NCI-H1105 treated with DMSO at 0.1 percent for 48 hours (cell line): ENCODE results near the gene ARPC2.

Experiments used
- DNase-seq: peaks from one replicate; lab custom pipeline; 2025; lab: John Stamatoyannopoulos, UW

ARPC2 gene

DNA sequence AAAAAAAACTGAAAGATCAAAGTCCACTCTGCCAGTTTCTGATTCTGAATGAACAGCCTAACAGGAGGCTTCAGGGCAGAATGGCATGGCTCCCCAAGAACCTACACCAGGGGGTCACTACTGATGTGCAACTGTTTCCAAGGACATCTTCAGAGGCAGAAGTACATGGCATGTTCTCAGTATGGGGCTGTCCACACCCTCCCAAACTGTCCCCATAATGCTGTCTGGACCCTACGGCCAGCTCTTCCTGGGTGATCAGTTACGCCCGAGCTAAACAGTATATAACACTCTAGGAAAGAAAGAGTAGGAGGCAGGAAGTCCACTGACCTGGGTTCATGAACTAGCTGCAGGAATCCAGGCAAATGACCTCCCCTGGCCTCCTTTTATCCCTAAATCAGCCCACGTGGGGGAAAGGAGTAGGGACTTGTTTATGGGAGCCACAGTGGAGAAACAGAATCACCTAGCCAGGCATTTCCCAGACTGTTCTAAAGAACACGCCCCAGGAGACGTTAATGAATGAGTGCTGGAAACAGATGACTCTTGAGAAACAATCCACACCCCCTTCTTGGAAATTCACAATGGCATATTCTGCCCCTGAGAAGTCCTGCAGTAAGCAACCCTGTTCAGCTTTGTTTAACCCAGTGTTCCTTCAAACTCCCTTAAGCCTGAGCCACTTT, 72.8 kb downstream of the ARPC2 start:
- DNase-seq, result no peak

- no peak for DNase-seq
These were observed 73.6 kb downstream of the ARPC2 start for GRCh38 chr2:218290316-218291261.

DNA sequence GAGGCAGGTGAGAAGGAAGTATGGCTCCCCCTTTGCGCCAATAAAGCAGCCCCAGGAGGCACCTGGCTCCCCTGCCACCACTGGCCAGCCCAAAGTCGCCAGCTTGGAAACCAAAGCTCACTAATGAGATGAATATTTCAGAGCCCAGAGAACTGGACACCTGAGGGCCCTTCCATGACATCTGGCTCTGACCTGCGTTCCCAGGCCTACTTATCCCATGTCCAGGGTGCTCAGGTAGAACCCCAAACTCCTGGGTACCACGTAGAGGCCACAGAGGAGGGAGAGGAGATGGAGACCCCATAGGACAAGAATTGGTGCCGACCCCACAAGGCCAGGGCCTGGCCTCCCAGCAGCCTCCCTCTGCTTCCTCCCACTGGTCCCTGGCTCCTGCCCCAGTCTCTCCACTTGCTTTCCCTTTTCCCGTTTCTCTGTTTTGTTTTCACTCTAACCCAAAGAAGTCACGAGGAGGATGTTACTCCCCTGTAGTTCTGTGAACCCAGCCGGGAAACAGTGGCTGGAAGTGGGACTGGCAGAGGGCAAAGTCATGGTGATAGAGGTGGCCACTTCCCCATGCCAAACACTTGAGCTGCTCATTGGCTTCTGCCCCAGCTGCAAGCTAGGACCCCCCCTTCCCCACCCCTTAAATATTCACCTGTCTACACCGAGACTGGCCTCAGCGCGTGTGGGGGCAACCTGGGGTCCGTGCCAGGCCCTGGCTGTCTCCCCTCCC, 74.5 kb downstream of the ARPC2 start:
- DNase-seq, result no peak

DNA sequence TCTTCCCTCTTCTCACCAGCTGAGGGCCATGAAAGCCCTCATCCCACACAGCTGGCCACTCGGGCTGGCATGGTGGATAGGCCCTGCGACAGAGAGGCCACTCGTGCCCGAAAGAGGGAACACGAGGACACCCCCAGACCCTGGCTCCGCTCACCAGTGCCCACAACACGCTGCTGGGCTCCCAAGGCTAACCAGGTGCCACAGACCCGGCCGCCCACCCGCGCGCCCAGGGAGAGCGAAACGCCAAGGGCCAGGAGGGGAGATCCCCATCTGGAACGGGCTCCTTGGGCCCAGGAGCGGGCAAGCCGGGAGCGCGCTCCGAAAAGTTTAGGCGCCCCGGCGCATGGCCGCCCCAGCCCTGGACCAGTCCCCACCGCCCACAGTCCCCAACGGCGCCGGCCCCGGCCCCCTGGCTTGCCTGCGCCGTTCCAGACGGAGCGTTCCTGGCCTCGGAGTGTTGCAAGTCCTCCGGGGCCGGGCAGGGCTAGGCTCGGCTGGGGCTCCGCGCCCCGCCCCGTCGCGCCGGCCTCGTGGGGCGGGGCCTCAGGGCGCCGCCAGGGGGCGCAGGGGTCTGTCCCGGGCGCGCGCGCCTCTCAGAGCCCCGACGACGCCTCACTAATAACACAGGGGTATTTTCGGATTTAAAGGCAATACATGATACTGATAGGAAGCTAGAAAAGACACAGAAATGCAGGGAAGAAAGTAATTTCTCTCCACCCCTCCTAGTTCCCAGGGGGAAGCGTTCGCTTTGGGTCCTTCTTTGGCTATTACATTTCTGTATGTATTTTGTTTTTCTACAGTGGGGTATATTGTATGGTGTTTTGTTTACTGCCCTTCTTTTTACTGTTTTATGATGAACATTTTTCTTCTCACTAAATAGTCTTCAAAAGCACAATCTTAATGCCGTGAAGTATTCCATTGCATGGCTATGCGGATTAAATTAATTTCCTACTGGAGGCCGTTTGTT, 75.3 kb downstream of the ARPC2 start, which contains the start of gene TMBIM1:
TMBIM1 (minus strand) TSS at position 456 of the 967 bp plus-strand sequence. CDS start 10,362 bp downstream, outside the sequence.
- no peak for DNase-seq

DNA sequence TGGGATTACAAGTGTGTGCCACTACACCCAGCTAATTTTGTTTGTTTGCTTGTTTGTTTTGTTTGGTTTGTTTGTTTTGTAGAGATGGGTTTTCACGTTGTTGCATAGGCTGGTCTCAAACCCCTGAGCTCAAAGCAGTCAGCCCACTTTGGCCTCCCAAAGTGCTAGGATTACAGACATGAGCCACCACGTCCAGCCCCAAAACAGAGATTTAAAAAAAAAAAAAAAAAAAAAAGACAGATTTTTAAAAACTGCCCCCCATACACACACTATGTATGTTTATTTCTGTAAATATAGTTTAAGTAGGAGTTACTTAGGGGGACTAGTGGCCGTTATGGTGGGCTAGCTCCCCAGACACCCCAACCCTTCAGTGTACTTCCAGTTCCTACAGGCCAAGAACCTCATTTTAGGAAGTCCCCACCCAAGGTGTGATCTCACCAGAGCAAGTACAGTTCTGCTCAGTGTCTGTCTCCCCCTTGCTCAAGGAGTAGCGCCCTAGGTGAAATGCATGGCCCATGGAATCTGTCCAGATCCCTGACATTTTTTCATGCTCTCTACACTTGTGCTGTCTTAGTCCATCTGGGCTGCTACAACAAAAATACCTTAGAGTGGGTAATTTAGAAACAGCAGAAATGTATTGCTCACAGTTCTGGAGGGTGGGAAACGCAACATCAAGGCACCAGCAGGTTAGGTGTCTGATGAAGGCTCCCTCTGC, 76.9 kb downstream of the ARPC2 start:
- DNase-seq, result no peak

GRCh38 chr2:218294430-218295022, 77.5 kb downstream of the ARPC2 start:
- DNase-seq, result no peak

DNA sequence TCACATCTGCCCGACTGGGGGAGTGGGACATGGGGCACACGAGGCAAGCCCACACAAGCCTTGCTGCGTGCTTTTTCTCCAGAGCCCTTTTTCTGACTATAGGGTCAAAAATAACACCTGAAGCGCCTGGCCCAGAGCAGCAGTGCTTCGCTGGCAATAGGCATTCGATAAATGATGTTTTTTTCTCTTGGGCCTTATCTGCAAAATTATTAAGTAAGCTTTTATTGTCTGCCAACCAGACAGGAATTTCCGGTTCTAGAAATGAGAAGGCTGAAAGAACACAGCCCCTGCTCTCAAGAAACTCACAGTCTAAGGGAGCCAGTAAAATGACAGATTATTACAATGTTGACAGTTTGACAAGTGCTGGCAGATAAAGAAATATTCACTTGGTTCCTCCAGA, 78.0 kb downstream of the ARPC2 start:
- no peak for DNase-seq

DNA sequence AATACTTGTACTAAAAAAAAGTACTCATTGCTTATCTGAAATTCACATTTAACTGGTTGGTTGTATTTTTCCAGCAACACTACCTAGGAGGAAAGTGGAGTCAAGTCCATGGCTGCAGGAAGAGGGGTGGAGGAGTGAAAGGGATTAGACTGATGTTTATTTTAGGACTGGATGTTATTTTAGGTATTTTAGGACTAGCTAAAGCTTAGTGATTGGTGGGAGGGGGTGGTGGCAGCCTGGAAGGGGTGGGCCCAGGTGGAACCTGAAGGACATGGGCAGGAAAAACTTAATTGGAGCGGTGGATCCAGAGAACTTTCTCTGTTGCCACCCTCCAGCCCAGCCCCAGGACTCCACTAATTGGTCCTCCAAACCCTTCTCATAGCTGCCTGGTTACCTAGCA, 79.2 kb downstream of the ARPC2 start:
- DNase-seq, result no peak

- no peak for DNase-seq
These were observed 79.9 kb downstream of the ARPC2 start for GRCh38 chr2:218296847-218297246.

DNA sequence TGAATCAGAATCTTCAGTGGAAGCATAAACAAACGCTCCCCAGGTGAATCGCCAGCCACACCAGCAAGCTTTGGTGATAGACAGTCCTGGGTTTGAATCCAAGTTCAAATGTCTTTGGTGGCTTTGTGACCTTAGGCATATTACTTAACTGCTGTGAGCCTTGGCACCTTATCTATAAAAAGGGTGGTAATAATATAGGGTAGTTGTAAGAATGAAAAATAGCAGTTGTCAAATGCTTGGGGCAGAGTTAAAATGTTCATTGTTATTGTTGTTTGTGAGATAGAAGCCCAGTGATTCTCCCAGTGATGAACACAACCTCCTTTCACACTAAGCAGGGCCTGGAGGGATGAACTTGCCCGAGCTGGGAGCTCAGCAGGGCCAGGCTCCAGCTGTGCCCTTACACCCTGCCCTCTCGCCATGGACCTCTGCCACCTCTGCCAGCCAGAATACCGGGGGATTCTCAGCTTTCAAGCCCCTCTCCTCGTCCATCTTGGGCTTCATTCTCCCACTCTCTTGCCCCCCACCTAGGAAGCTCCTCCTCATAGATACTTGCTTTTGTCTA, 81.4 kb downstream of the ARPC2 start:
- no peak for DNase-seq

- DNase-seq, result no peak
These were observed 83.2 kb downstream of the ARPC2 start for GRCh38 chr2:218300141-218300540.

- peak; percentile 72 for DNase-seq
These were observed 84.3 kb downstream of the ARPC2 start for GRCh38 chr2:218301176-218301819.
